CD4-positive, alpha-beta memory T cell (primary cell): Measurements from ENCODE around the gene BICD2. TPM values are rescaled to one million over a fixed set of nuclear protein-coding genes. Genes with fewer than 3 reads are reported as not detected.
"Not testable (repeated sequence)": the region's sequence is repeated elsewhere in the genome, so short reads cannot be mapped to it uniquely, and the experiment has no call there.

Source experiments
- CTCF ChIA-PET: fragments of 350-600 bp; sonication (Branson Sonifier 250); formaldehyde crosslinking; loops from one replicate; lab custom pipeline; 2021; ENCODE audit warnings: inconsistent platforms; ENCODE audit not compliant: partially characterized antibody; lab: Charles Lee
- POLR2A ChIA-PET: fragments of 350-600 bp; sonication (Branson Sonifier 250); formaldehyde crosslinking; loops from one replicate; lab custom pipeline; 2021; ENCODE audit not compliant: partially characterized antibody; lab: Charles Lee
- DNase-seq, 5 donors: peaks; one replicate each; pipeline versions ENCODE4 v3.0.0 to v3.0.0-alpha.2; 2020 to 2022; ENCODE audit warnings: mixed read lengths in 1 of 5
- H3K27ac ChIP-seq: one replicate; pipeline ENCODE4 v1.7.0; 2013; ENCODE audit warnings: low read depth, low read length
- H3K27me3 ChIP-seq: 2 replicates; pipeline ENCODE4 v1.7.0; 2013; ENCODE audit warnings: mild to moderate bottlenecking, low read length, moderate library complexity; ENCODE audit not compliant: insufficient read depth
- H3K36me3 ChIP-seq: 2 replicates; pipeline ENCODE4 v1.7.0; 2013; ENCODE audit warnings: mild to moderate bottlenecking, low read length, moderate library complexity; ENCODE audit not compliant: insufficient read depth
- H3K4me1 ChIP-seq: 2 replicates; pipeline ENCODE4 v1.7.0; 2013; ENCODE audit warnings: mild to moderate bottlenecking, low read length, moderate library complexity; ENCODE audit not compliant: insufficient read depth
- H3K4me3 ChIP-seq, 2 donors: one replicate each; pipeline ENCODE4 v1.7.0; 2013; ENCODE audit warnings: low read length in 2 of 2, mild to moderate bottlenecking in 1 of 2
- H3K9me3 ChIP-seq, 2 donors: one replicate each; pipeline ENCODE4 v1.7.0; 2013; ENCODE audit warnings: low read length in 2 of 2, control low read depth in 1 of 2; ENCODE audit not compliant: control insufficient read depth in 1 of 2
- H3K27ac Mint-ChIP-seq, 7 donors: one replicate each; pipeline ENCODE4 v1.8.0; 2020 to 2021; ENCODE audit warnings: mixed read lengths in 7 of 7, mild to moderate bottlenecking in 6 of 7, inconsistent platforms in 3 of 7, moderate library complexity in 3 of 7
- H3K27me3 Mint-ChIP-seq, 2 donors: one replicate each; pipeline ENCODE4 v1.8.0; 2020 to 2021; ENCODE audit warnings: mixed read lengths in 2 of 2
- H3K36me3 Mint-ChIP-seq, 2 donors: one replicate each; pipeline ENCODE4 v1.8.0; 2020 to 2021; ENCODE audit warnings: mixed read lengths in 2 of 2, inconsistent platforms in 1 of 2, mild to moderate bottlenecking in 1 of 2
- H3K4me1 Mint-ChIP-seq, 4 donors: one replicate each; pipeline ENCODE4 v1.8.0; 2020 to 2021; ENCODE audit warnings: mixed read lengths in 4 of 4, mild to moderate bottlenecking in 1 of 4
- H3K4me3 Mint-ChIP-seq, 8 donors: one replicate each; pipeline ENCODE4 v1.8.0; 2020 to 2021; ENCODE audit warnings: mixed read lengths in 8 of 8, mild to moderate bottlenecking in 7 of 8, moderate library complexity in 6 of 8, inconsistent platforms in 3 of 8
- H3K9me3 Mint-ChIP-seq, 8 donors: one replicate each; pipeline ENCODE4 v1.8.0; 2020 to 2021; ENCODE audit warnings: mixed read lengths in 8 of 8, mild to moderate bottlenecking in 5 of 8, inconsistent platforms in 3 of 8, moderate library complexity in 1 of 8
- intact Hi-C: fragments of 100-400 bp; cut with micrococcal nuclease; formaldehyde crosslinking; loops from one replicate; pipeline ENCODE4 v1.15.1; 2023
- polyA plus RNA-seq, 2 donors: library from polyadenylated mRNA; unstranded; fragments of 300-500 nt; fragmentation: Illumina TruSeq; gene quantifications; one replicate each; pipeline ENCODE4 v1.2.3, GENCODE V29; 2021
- total RNA-seq, 2 experiments: library from RNA; stranded (reverse); gene quantifications; one replicate each; pipeline ENCODE4 v1.2.3, GENCODE V29; 2021

The BICD2 gene
- total RNA-seq (10 to 100 TPM; 33.4 to 34.2 TPM), polyA plus RNA-seq (10 to 100 TPM in 1 of 2 donors, 1 to 10 TPM in 1; 3.8 to 20.1 TPM)

- H3K4me1 Mint-ChIP-seq, result peaks cover 38 to 65% (median 44%) of the 10 kb centered on the region in 4 donors
- no peaks in the 10 kb centered on the region for H3K27me3 ChIP-seq
Measured at GRCh38 chr9:92764381-92764987, at the start of gene BICD2. Gene BICD2 (minus strand): TSS chr9:92764833. CDS start chr9:92764744, 89 bp downstream.

GRCh38 chr9:92809629-92810326 lies 45.1 kb upstream of the BICD2 start:
- peaks cover 41 to 47% of the 10 kb centered on the region in 2 donors for H3K27me3 Mint-ChIP-seq
- CTCF ChIA-PET, result interaction anchor here (1.0 to 2.1 kb wide), 4 partner anchors 12 to 96 kb away, joined by 3 to 5 read pairs (median 4); no protein-coding TSS in a partner anchor

More at GRCh38 chr9:92764381-92764987, at the start of gene BICD2:
- ChIA-PET CTCF (interaction anchor here (0.6 to 3.0 kb wide), 10 partner anchors 10 to 626 kb away, joined by 3 to 15 read pairs (median 4); partner anchors contain the start of gene IPPK), POLR2A (interaction anchor here (0.8 to 2.6 kb wide), 13 partner anchors 21 to 802 kb away, joined by 3 to 36 read pairs (median 4); partner anchors contain the start of genes CENPP, IPPK and SPTLC1)
- no peaks in the 10 kb centered on the region for H3K36me3 ChIP-seq
- H3K27me3 Mint-ChIP-seq, result no peaks in the 10 kb centered on the region
- H3K27ac Mint-ChIP-seq, result peak within 1 kb of the TSS; percentile 94 to 98 (median 96)
- no peak for DNase-seq
- H3K9me3 ChIP-seq, result no peaks in the 10 kb centered on the region
- H3K4me1 ChIP-seq, result peaks cover 53% of the 10 kb centered on the region
- no peaks in the 10 kb centered on the region for H3K9me3 Mint-ChIP-seq
- intact Hi-C loops, result loop anchor here (1.0 to 10.0 kb wide), 6 partner anchors 48 to 1490 kb away; partner anchors contain the start of genes CENPP, IARS1, NOL8 and SPTLC1
- H3K4me3 Mint-ChIP-seq, result peak within 1 kb of the TSS; percentile 93 to 97 (median 96)
- peak within 1 kb of the TSS; percentile 95 for H3K27ac ChIP-seq
- peaks cover 0 to 6% of the 10 kb centered on the region in 2 donors for H3K36me3 Mint-ChIP-seq
- H3K4me3 ChIP-seq, result peak within 1 kb of the TSS; percentile 69 to 80

GRCh38 chr9:92808726-92809451 lies 44.3 kb upstream of the BICD2 start:
- Mint-ChIP-seq H3K27me3 (peaks cover 36 to 41% of the 10 kb centered on the region in 2 donors), H3K4me1 (peaks cover 6 to 20% (median 13%) of the 10 kb centered on the region in 4 donors), H3K27ac (peak overlapping the region in 2 of 7 donors; percentile 43 to 73), H3K4me3 (peak overlapping the region; percentile 84 to 98 (median 86)), H3K36me3 (no peaks in the 10 kb centered on the region), H3K9me3 (no peaks in the 10 kb centered on the region)
- no peaks in the 10 kb centered on the region for H3K36me3 ChIP-seq
- ChIA-PET POLR2A (interaction anchor here (1.5 to 1.8 kb wide), 2 partner anchors 145 to 155 kb away, joined by 6 to 8 read pairs; no protein-coding TSS in a partner anchor), CTCF (interaction anchor here (0.8 to 2.1 kb wide), 6 partner anchors 12 to 156 kb away, joined by 3 to 5 read pairs (median 3); no protein-coding TSS in a partner anchor)
- H3K9me3 ChIP-seq, result no peaks in the 10 kb centered on the region
- DNase-seq, result peak; percentile 39 to 50 (median 47)
- peaks cover 31% of the 10 kb centered on the region for H3K4me1 ChIP-seq
- H3K27ac ChIP-seq, result no peak overlapping the region
- H3K27me3 ChIP-seq, result peaks cover 46% of the 10 kb centered on the region
- H3K4me3 ChIP-seq, result peak overlapping the region in 1 of 2 donors; percentile 47
- intact Hi-C loops, result loop anchor here (1.0 to 5.0 kb wide), 2 partner anchors 44 to 68 kb away; partner anchors contain the start of gene ZNF484

More at GRCh38 chr9:92809629-92810326, 45.1 kb upstream of the BICD2 start:
- not testable (repeated sequence) for H3K9me3 Mint-ChIP-seq, H3K36me3 Mint-ChIP-seq, H3K9me3 ChIP-seq, H3K27ac ChIP-seq, H3K36me3 ChIP-seq
- DNase-seq, result peak in 3 of 5 donors; percentile 4 to 13 (median 9)
- Mint-ChIP-seq H3K27ac (peak overlapping the region in 1 of 7 donors; percentile 55), H3K4me1 (peaks cover 6 to 20% (median 13%) of the 10 kb centered on the region in 4 donors), H3K4me3 (peak overlapping the region; percentile 84 to 98 (median 86))
- Histone ChIP-seq H3K4me1 (peaks cover 31% of the 10 kb centered on the region), H3K4me3 (peak overlapping the region in 1 of 2 donors; percentile 47), H3K27me3 (peaks cover 44% of the 10 kb centered on the region)
- intact Hi-C loops, result loop anchor here (5.0 kb wide), 1 partner anchor 68 kb away; the partner anchor contains the start of gene ZNF484
- POLR2A ChIA-PET, result interaction anchor here (1.5 kb wide), 1 partner anchor 144 kb away, joined by 8 read pairs; no protein-coding TSS in a partner anchor

GRCh38 chr9:92807757-92808725 lies 43.4 kb upstream of the BICD2 start:
- H3K4me3 ChIP-seq, result peak overlapping the region in 1 of 2 donors; percentile 47
- no peaks in the 10 kb centered on the region for H3K36me3 Mint-ChIP-seq
- POLR2A ChIA-PET, result interaction anchor here (0.7 to 1.8 kb wide), 3 partner anchors 12 to 156 kb away, joined by 3 to 8 read pairs (median 6); no protein-coding TSS in a partner anchor

GRCh38 chr9:92807031-92807756 lies 42.6 kb upstream of the BICD2 start:
- peak in 4 of 5 donors; percentile 2 to 22 (median 6) for DNase-seq
- H3K36me3 ChIP-seq, result no peaks in the 10 kb centered on the region
- H3K27ac Mint-ChIP-seq, result no peak overlapping the region
- H3K9me3 Mint-ChIP-seq, result no peaks in the 10 kb centered on the region
- peaks cover 31% of the 10 kb centered on the region for H3K4me1 ChIP-seq
- peaks cover 6 to 20% (median 13%) of the 10 kb centered on the region in 4 donors for H3K4me1 Mint-ChIP-seq
- CTCF ChIA-PET, result interaction anchor here (0.7 kb wide), 1 partner anchor 12 kb away, joined by 3 read pairs; no protein-coding TSS in a partner anchor
- peak overlapping the region in 1 of 2 donors; percentile 47 for H3K4me3 ChIP-seq
- peaks cover 40% of the 10 kb centered on the region for H3K27me3 ChIP-seq
- POLR2A ChIA-PET, result interaction anchor here (0.7 to 1.8 kb wide), 2 partner anchors 11 to 157 kb away, joined by 3 to 6 read pairs; no protein-coding TSS in a partner anchor
- H3K27ac ChIP-seq, result no peak overlapping the region
- peaks cover 27 to 32% of the 10 kb centered on the region in 2 donors for H3K27me3 Mint-ChIP-seq
- intact Hi-C loops, result loop anchor here (5.0 kb wide), 1 partner anchor 70 kb away; the partner anchor contains the start of gene ZNF484
- H3K36me3 Mint-ChIP-seq, result no peaks in the 10 kb centered on the region
- H3K9me3 ChIP-seq, result no peaks in the 10 kb centered on the region
- peak overlapping the region; percentile 45 to 84 (median 78) for H3K4me3 Mint-ChIP-seq

More at GRCh38 chr9:92807757-92808725, 43.4 kb upstream of the BICD2 start:
- CTCF ChIA-PET, result interaction anchor here (0.7 to 2.1 kb wide), 5 partner anchors 11 to 157 kb away, joined by 3 to 5 read pairs (median 3); no protein-coding TSS in a partner anchor
- H3K36me3 ChIP-seq, result no peaks in the 10 kb centered on the region
- no peaks in the 10 kb centered on the region for H3K9me3 ChIP-seq
- Mint-ChIP-seq H3K4me1 (peaks cover 6 to 20% (median 13%) of the 10 kb centered on the region in 4 donors), H3K9me3 (no peaks in the 10 kb centered on the region), H3K27me3 (peaks cover 30 to 34% of the 10 kb centered on the region in 2 donors), H3K27ac (no peak overlapping the region), H3K4me3 (peak overlapping the region; percentile 65 to 98 (median 82))
- no peak overlapping the region for H3K27ac ChIP-seq
- peaks cover 31% of the 10 kb centered on the region for H3K4me1 ChIP-seq
- intact Hi-C loops, result loop anchor here (1.0 to 5.0 kb wide), 2 partner anchors 43 to 69 kb away; partner anchors contain the start of gene ZNF484
- peaks cover 43% of the 10 kb centered on the region for H3K27me3 ChIP-seq
- peak in 4 of 5 donors; percentile 33 to 45 (median 41) for DNase-seq
